ENCODE measurements around the gene SLC15A3. TPM values are rescaled to one million over a fixed set of nuclear protein-coding genes. Genes with fewer than 3 reads are reported as not detected.

Gene SLC15A3
- total RNA-seq, 4 donors from 2014 or later = 8.1 to 18.9 (median 12.6) TPM

DNA sequence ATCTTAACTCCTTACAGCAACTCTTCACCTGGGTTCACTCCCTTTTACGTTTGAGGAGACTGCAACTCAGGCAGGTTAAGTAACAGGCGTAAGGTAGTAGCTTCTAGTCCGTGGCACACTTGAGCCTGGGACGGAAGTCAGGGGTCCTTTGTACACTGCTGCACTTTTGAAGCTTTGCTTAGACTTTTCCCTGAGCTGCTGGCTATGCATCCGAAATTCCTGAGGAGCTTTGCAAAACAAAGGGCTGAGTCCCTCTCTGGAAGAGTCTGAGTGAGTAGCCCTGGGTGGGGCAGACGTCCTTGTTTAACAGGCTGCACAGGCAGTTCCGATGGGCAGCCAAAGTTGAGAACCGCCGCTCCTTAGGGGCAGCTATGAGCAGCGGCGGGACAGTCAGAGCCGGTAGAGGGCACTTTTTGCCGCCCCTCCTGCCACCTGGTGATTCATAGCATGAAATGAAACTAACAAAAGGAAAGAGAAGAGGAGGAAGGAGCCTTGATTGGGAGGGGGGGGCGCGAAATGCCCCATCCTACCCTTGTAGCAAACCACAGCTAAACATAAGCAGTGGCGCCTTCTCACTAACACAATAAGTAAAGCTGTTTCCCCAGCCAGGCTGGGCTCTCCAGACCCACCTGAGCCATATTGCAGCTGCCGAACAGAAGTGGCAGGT lies 36.6 kb downstream of the SLC15A3 start:
- Histone ChIP-seq H3K36me3 (peaks cover 0 to 8% (median 3%) of the 10 kb centered on the region in 4 donors), H3K27ac (peak overlapping the region; percentile 93 to 95 (median 94)), H3K4me1 (peaks cover 0 to 37% (median 21%) of the 10 kb centered on the region in 4 donors), H3K4me3 (peak overlapping the region; percentile 2 to 82 (median 70)), H3K9me3 (no peaks in the 10 kb centered on the region), H3K27me3 (no peaks in the 10 kb centered on the region)
- DNase-seq = peak; percentile 79
- in situ Hi-C loops (cut with MboI; ENCODE audit: low pct_ligation_motif_present in 1 of 4, low pct_unique_long_range_greater_than_20kb in 1 of 4, low sequenced_read_pairs in 3 of 4) = no loop called here
- intact Hi-C loops (cut with DNase I; ENCODE audit: low total_unique reads) = no loop called here
- TF ChIP-seq POLR2A (IDR thresholded peaks at IDR 0.05) = no peak
- TF ChIP-seq, protein P1, sequence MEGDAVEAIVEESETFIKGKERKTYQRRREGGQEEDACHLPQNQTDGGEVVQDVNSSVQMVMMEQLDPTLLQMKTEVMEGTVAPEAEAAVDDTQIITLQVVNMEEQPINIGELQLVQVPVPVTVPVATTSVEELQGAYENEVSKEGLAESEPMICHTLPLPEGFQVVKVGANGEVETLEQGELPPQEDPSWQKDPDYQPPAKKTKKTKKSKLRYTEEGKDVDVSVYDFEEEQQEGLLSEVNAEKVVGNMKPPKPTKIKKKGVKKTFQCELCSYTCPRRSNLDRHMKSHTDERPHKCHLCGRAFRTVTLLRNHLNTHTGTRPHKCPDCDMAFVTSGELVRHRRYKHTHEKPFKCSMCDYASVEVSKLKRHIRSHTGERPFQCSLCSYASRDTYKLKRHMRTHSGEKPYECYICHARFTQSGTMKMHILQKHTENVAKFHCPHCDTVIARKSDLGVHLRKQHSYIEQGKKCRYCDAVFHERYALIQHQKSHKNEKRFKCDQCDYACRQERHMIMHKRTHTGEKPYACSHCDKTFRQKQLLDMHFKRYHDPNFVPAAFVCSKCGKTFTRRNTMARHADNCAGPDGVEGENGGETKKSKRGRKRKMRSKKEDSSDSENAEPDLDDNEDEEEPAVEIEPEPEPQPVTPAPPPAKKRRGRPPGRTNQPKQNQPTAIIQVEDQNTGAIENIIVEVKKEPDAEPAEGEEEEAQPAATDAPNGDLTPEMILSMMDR (IDR thresholded peaks at IDR 0.05) = peak in 1 of 5 experiments; percentile 9
- 0 to 5% methylated on average over 1 to 17 of the region's 17 CpGs for WGBS, 2 donors (ENCODE audit: low coverage in 1 of 2)

DNA sequence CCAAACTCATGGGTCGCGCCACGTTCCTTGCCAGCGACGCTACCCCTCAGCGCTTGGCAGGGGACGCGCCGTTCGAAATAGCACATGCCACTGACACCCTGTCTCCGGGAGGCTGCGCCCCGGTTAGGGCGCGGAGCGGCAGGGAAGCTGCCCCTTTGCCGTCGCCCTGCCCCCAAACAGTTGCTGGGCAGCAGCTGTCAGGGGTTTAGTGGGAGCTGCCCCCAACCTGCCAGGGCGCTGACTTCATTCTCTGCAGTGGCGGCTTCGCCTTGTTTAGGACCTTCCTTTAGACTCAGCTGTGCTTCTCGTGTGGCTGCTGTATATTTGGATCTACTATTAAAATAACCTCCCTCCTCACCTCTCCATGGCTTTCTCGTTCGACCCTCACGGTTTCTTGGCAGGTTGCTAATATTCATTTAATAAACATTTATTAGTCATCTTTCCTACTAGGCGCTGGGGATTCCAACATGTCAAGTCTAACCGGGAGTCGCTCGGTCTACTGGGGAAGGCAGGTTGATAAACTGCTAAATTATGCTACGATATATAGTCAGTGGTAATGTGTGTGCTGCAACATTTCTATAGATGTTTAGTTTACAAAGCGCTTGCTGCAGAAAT lies 37.2 kb downstream of the SLC15A3 start:
- Histone ChIP-seq H3K9me3 (no peaks in the 10 kb centered on the region), H3K27me3 (no peaks in the 10 kb centered on the region), H3K4me3 (peak overlapping the region; percentile 59 to 82 (median 70)), H3K27ac (peak overlapping the region; percentile 93 to 95 (median 94)), H3K4me1 (peaks cover 0 to 37% (median 21%) of the 10 kb centered on the region in 4 donors), H3K36me3 (peaks cover 0 to 1% (median under 1%) of the 10 kb centered on the region in 4 donors)
- WGBS, 2 donors (ENCODE audit: low coverage in 1 of 2) = 0% methylated on average over 9 to 19 of the region's 31 CpGs
- TF ChIP-seq POLR2AphosphoS5 (IDR thresholded peaks at IDR 0.05) (no peak), POLR2A (IDR thresholded peaks at IDR 0.05) (no peak), EP300 (IDR thresholded peaks at IDR 0.05; ENCODE audit: low read depth) (no peak)
- TF ChIP-seq, protein P1 (IDR thresholded peaks at IDR 0.05) = no peak
- in situ Hi-C loops (cut with MboI; ENCODE audit: low pct_ligation_motif_present in 1 of 4, low pct_unique_long_range_greater_than_20kb in 1 of 4, low sequenced_read_pairs in 3 of 4) (no loop called here), intact Hi-C loops (cut with DNase I; ENCODE audit: low total_unique reads) (no loop called here)
- peak; percentile 38 for DNase-seq

DNA sequence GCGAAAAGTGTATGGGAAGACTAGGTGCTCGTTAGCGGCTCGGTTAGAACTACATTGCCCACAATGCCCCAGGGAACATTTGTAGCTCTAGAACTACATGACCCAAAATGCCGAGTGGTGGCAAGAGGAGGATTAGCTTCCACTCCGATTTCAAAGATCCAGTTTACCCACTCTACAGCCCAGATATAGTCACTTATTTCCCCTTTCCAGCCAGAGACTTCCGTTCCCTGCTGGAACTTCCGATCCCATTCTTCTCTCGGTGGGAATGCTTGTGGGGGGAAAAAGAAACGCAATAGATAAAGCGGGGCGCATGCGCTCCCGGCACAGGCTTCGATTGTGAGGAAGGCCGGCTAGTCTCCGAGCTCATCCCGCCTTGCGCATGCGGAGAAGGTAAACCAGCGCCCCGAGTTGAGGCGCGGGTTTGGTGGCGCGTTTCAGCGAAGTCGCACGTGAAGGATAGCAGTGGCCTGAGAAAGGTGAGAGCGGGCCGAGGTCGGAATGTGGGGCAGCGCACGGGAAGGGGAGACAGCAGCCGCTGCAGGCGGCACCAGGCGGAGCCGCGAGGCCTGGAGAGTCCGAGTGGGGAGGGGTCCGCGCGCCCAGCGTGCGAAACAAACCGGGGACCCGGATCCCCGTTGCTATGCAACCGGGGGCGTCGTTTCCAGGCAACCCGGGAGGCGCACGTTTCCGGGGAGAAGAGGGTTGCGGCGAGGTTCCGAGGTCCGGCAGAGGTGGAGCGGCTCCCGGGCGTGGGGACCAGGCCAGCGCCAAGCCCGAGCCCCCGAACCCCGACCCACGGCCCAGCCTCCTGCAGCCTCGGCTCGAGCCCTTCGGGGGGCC lies 38.0 kb downstream of the SLC15A3 start, which contains the start of gene TMEM109:
Gene TMEM109, plus strand, starts transcription at position 366 of the 840 bp plus-strand sequence. CDS start 5,536 bp downstream, outside the sequence.
- Histone ChIP-seq H3K27ac (peak within 1 kb of the TSS; percentile 93 to 95 (median 94)), H3K36me3 (no peaks in the 10 kb centered on the region), H3K4me3 (peak within 1 kb of the TSS; percentile 59 to 82 (median 70)), H3K4me1 (peaks cover 0 to 33% (median 21%) of the 10 kb centered on the region in 4 donors), H3K27me3 (no peaks in the 10 kb centered on the region), H3K9me3 (no peaks in the 10 kb centered on the region)
- DNase-seq = peak; percentile 90
- 1% methylated on average over 14 to 41 of the region's 70 CpGs for WGBS, 2 donors (ENCODE audit: low coverage in 1 of 2)
- in situ Hi-C loops (cut with MboI; ENCODE audit: low pct_ligation_motif_present in 1 of 4, low pct_unique_long_range_greater_than_20kb in 1 of 4, low sequenced_read_pairs in 3 of 4) = no loop called here
- TF ChIP-seq POLR2AphosphoS5 (IDR thresholded peaks at IDR 0.05) = peak in 2 of 3 donors; percentile 60 to 65
- TF ChIP-seq, protein P1 (IDR thresholded peaks at IDR 0.05) = peak in 2 of 5 experiments; percentile 24 to 40
- peak; percentile 51 for TF ChIP-seq POLR2A (IDR thresholded peaks at IDR 0.05)
- no peak for TF ChIP-seq EP300 (IDR thresholded peaks at IDR 0.05; ENCODE audit: low read depth)
- intact Hi-C loops (cut with DNase I; ENCODE audit: low total_unique reads) = no loop called here
